ENCODE measurements around the gene CD177. TPM values are rescaled to one million over a fixed set of nuclear protein-coding genes. Genes with fewer than 3 reads are reported as not detected.
"Not testable (repeated sequence)": the region's sequence is repeated elsewhere in the genome, so short reads cannot be mapped to it uniquely, and the experiment has no call there.

Gene CD177
- total RNA-seq, 1 donor from 2014 or later: 0.38 TPM

DNA sequence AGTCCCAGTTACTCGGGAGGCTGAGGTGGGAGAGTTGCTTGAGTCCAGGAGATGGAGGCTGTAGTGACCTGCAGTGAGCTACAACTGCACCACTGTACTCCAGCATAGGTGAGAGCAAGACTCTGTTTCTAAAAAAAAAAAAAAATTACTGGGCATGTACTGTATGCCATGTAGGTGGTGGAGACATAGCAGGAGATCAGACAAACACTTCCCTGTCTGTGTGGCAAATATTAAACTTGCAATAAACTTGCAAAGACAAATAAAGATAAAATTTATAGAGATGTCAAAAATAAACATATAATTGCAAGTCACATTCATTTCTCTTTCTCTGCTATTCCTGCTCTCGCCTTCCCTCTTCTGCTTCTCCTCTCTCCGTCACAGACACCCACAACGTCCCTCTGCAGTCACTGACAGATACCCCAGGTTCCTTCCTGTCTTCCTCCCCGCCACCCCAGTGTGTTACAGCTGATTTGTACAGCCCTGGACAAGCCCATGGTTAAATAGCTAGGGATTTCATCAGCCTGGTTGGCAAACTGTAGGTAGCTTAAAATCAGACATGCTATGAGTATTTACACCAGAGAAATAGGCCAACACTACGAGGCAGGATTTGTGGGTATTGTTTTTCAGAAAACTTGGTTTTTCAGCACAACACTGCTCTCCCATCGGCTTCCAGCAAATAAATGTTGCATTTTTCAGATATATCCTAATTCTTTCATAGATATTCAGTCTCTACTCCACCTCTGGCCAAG is 1.3 kb upstream of the CD177 start:
- Mint-ChIP-seq H3K36me3 (ENCODE audit: low read depth, unreplicated experiment) (peaks cover 11% of the 10 kb centered on the region), H3K4me3 (ENCODE audit: unreplicated experiment) (peak overlapping the region; percentile 14), H3K27ac (ENCODE audit: unreplicated experiment) (no peak overlapping the region), H3K27me3 (ENCODE audit: unreplicated experiment) (no peaks in the 10 kb centered on the region), H3K4me1 (ENCODE audit: unreplicated experiment) (peaks cover 3% of the 10 kb centered on the region), H3K9me3 (ENCODE audit: unreplicated experiment) (no peaks in the 10 kb centered on the region)
- no peak for DNase-seq (ENCODE audit: low spot score)
- TF ChIP-seq CTCF (IDR thresholded peaks at IDR 0.05; ENCODE audit: unreplicated experiment): no peak

DNA sequence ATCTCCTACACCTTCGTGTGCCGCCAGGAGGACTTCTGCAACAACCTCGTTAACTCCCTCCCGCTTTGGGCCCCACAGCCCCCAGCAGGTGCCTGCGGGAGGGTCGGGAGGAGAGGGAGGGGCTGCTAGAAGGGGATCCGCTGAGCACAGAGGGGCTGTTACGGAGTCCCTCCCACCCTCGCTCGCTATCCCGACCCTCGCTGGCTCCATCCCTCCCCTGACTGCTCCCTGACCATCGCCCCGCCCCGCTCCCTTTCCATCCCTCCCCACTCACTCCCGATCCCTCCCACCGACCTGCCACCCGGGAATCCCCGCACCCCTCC is 780 bp downstream of the CD177 start:
- no peaks in the 10 kb centered on the region for H3K27me3 Mint-ChIP-seq (ENCODE audit: unreplicated experiment)
- H3K4me1 Mint-ChIP-seq (ENCODE audit: unreplicated experiment): peaks cover 3% of the 10 kb centered on the region
- H3K27ac Mint-ChIP-seq (ENCODE audit: unreplicated experiment): no peak overlapping the region
- peak overlapping the region; percentile 80 for H3K4me3 Mint-ChIP-seq (ENCODE audit: unreplicated experiment)
- no peak for TF ChIP-seq CTCF (IDR thresholded peaks at IDR 0.05; ENCODE audit: unreplicated experiment)
- no peaks in the 10 kb centered on the region for H3K9me3 Mint-ChIP-seq (ENCODE audit: unreplicated experiment)
- peak; percentile 51 for DNase-seq (ENCODE audit: low spot score)
- peaks cover 9% of the 10 kb centered on the region for H3K36me3 Mint-ChIP-seq (ENCODE audit: low read depth, unreplicated experiment)

DNA sequence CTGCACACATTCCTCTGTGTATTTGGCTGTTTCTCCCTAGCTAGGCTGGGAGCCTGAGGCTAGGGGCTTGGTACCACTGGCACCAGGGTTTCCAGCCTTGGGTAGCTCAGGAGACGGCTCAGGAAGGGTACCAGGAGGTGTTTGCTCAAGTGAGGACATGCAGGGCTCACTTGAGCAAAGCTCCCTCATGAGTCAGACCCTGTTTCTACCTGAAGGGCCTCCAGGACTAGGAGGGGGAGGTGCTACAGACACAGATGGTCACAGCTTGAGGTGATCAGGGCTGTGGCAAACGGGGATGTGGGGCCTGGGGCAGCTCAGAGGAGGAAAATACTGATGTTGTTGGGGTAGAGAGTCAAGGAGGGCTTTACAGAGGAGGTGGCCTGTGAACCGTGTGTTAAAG is 3.3 kb downstream of the CD177 start:
- not testable (repeated sequence) for H3K4me3 Mint-ChIP-seq (ENCODE audit: unreplicated experiment); H3K36me3 Mint-ChIP-seq (ENCODE audit: low read depth, unreplicated experiment); H3K9me3 Mint-ChIP-seq (ENCODE audit: unreplicated experiment); H3K4me1 Mint-ChIP-seq (ENCODE audit: unreplicated experiment); H3K27ac Mint-ChIP-seq (ENCODE audit: unreplicated experiment); DNase-seq (ENCODE audit: low spot score); H3K27me3 Mint-ChIP-seq (ENCODE audit: unreplicated experiment)

DNA sequence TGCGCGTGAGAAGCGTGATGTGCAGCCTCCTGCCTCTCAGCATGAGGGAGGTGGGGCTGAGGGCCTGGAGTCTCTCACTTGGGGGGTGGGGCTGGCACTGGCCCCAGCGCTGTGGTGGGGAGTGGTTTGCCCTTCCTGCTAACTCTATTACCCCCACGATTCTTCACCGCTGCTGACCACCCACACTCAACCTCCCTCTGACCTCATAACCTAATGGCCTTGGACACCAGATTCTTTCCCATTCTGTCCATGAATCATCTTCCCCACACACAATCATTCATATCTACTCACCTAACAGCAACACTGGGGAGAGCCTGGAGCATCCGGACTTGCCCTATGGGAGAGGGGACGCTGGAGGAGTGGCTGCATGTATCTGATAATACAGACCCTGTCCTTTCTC is 8.7 kb downstream of the CD177 start:
- H3K27ac Mint-ChIP-seq (ENCODE audit: unreplicated experiment): no peak overlapping the region
- no peak for DNase-seq (ENCODE audit: low spot score)
- no peaks in the 10 kb centered on the region for H3K27me3 Mint-ChIP-seq (ENCODE audit: unreplicated experiment)

GRCh38 chr19:43362745-43363144 is 9.3 kb downstream of the CD177 start:
- H3K36me3 Mint-ChIP-seq (ENCODE audit: low read depth, unreplicated experiment): no peaks in the 10 kb centered on the region
- no peaks in the 10 kb centered on the region for H3K9me3 Mint-ChIP-seq (ENCODE audit: unreplicated experiment)
- TF ChIP-seq CTCF (IDR thresholded peaks at IDR 0.05; ENCODE audit: unreplicated experiment): no peak
- DNase-seq (ENCODE audit: low spot score): no peak
- peaks cover under 1% of the 10 kb centered on the region for H3K27me3 Mint-ChIP-seq (ENCODE audit: unreplicated experiment)
- no peak overlapping the region for H3K4me3 Mint-ChIP-seq (ENCODE audit: unreplicated experiment)
- peaks cover 2% of the 10 kb centered on the region for H3K4me1 Mint-ChIP-seq (ENCODE audit: unreplicated experiment)
- H3K27ac Mint-ChIP-seq (ENCODE audit: unreplicated experiment): no peak overlapping the region

More for the DNA sequence above, 8.7 kb downstream of the CD177 start:
- no peaks in the 10 kb centered on the region for H3K36me3 Mint-ChIP-seq (ENCODE audit: low read depth, unreplicated experiment)
- no peak for TF ChIP-seq CTCF (IDR thresholded peaks at IDR 0.05; ENCODE audit: unreplicated experiment)
- no peaks in the 10 kb centered on the region for H3K4me1 Mint-ChIP-seq (ENCODE audit: unreplicated experiment)
- no peaks in the 10 kb centered on the region for H3K9me3 Mint-ChIP-seq (ENCODE audit: unreplicated experiment)
- peak overlapping the region; percentile 2 for H3K4me3 Mint-ChIP-seq (ENCODE audit: unreplicated experiment)

DNA sequence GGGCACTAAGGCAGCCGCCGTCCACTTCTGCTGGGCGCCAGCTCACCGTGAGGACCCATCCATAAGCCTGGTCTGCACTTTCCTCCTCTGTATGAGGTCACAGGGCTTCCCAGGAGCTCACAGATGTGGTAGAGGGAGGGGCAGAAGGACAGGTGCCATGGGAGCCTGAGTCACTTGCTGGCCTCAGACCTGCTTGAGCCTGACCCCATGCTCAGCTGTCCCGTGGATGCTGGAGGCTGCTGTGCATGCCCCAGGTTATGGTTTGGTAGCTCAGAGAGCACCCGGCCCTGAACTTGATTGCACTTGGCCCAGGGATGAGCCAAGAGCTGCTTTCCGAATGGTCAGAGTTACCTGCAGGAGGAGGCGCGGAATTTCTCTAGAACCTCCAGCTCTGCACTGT is 12.2 kb downstream of the CD177 start:
- H3K27me3 Mint-ChIP-seq (ENCODE audit: unreplicated experiment); H3K4me3 Mint-ChIP-seq (ENCODE audit: unreplicated experiment); H3K36me3 Mint-ChIP-seq (ENCODE audit: low read depth, unreplicated experiment); H3K27ac Mint-ChIP-seq (ENCODE audit: unreplicated experiment); H3K9me3 Mint-ChIP-seq (ENCODE audit: unreplicated experiment); DNase-seq (ENCODE audit: low spot score); H3K4me1 Mint-ChIP-seq (ENCODE audit: unreplicated experiment): not testable (repeated sequence)

Data from endothelial cell (in vitro differentiated cells).